ENCODE measurements around the gene MDFIC2. TPM values are rescaled to one million over a fixed set of nuclear protein-coding genes. Genes with fewer than 3 reads are reported as not detected.
A peak's percentile ranks its signal among the peaks of the same experiment; 100 is the strongest.

The MDFIC2 gene
- total RNA-seq, 8 experiments from 2014 or later, result not detected

DNA sequence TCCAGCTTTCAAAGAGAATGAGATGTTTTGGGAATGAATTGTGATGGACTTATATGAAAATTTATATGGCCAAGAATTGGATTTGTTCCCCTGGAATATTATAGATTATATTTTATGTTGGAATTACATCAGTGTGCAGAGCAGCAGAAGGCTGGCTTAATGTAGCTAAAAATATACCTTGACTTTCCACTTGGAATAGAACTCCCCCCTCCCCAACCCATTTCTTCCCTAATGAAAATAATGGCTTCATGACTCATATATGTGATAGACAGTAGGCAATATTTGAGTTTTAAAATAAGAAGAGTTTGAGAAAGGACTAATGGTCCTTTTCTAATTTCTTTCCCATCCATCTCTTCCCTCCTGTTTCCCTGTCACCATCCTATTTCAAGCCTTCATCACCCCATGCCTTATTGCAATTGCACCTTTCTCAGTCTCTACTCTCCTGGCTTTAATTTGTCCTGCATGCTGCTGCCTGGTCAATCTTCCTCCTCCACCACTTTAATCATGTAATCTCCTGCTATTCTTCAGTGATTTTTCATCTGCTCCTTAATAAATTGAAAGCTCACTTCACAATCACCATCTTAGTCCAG, 122.5 kb downstream of the MDFIC2 start:
- in situ Hi-C loops (cut with MboI; ENCODE audit: low pct_unique_long_range_greater_than_20kb in 2 of 9, low sequenced_read_pairs in 9 of 9, unreplicated experiment in 9 of 9), result no loop called here
- peak in 5 of 8 experiments; percentile 69 to 88 (median 83) for ATAC-seq (replicated peaks in 6 of 8)
- H3K4me1 ChIP-seq (replicated peaks in 1 of 2), result peaks cover 0 to 8% of the 10 kb centered on the region in 2 donors
- no peak overlapping the region for H3K27ac ChIP-seq
- H3K4me3 ChIP-seq, result no peak overlapping the region

DNA sequence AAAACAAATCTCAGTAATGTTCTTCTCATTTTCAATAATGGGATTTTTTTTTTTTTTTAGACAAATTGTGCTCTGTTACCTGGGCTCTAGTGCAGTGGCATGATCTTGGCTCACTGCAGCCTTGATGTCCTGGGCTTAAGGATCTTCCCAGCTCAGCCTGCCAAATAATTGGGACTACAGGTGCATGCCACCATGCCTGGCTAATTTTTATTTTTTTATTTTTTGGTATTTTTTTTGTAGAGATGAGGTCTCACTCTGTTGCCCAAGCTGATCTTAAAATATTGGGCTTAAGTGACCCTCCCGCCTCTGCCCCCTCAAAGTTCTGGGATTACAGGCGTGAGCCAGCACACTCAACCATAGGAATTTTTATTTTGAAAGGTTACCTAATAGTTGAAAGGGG, 126.2 kb downstream of the MDFIC2 start:
- in situ Hi-C loops (cut with MboI; ENCODE audit: low pct_unique_long_range_greater_than_20kb in 2 of 9, low sequenced_read_pairs in 9 of 9, unreplicated experiment in 9 of 9), result no loop called here
- Histone ChIP-seq H3K27ac (no peak overlapping the region), H3K4me3 (no peak overlapping the region), H3K4me1 (replicated peaks in 1 of 2) (peaks cover 0 to 18% of the 10 kb centered on the region in 2 donors)
- 20 to 100% (median 100%) methylated on average over 1 to 2 of the region's 2 CpGs; no CpG with 5 or more reads in 5 of the 10 experiments for WGBS, 10 experiments
- ATAC-seq (replicated peaks in 6 of 8), result no peak

DNA sequence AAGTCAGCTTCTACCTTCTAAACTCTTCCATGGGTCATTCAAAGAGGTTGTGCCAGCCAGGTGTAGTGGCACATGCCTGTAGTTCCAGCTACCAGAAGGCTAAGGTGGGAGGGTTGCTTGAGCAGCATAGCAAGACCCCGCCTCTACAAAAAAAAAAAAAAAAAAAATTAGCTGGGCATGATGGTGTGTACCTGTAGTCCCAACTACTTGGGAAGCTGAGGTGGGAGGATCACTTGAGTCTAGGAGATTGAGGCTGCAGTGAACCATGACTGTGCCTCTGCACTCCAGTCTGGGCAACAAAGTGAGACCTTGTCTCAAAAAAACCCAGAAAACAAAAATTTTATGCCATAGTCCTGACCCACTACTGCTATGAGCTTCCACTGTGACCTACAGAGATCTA, 126.8 kb downstream of the MDFIC2 start:
- H3K4me1 ChIP-seq (replicated peaks in 1 of 2), result peaks cover 0 to 18% of the 10 kb centered on the region in 2 donors
- H3K4me3 ChIP-seq, result no peak overlapping the region
- WGBS, 10 experiments, result 20 to 100% (median 100%) methylated on average over 1 of the region's 1 CpG; no CpG with 5 or more reads in 7 of the 10 experiments
- in situ Hi-C loops (cut with MboI; ENCODE audit: low pct_unique_long_range_greater_than_20kb in 2 of 9, low sequenced_read_pairs in 9 of 9, unreplicated experiment in 9 of 9), result no loop called here
- no peak for ATAC-seq (replicated peaks in 6 of 8)
- H3K27ac ChIP-seq, result no peak overlapping the region

DNA sequence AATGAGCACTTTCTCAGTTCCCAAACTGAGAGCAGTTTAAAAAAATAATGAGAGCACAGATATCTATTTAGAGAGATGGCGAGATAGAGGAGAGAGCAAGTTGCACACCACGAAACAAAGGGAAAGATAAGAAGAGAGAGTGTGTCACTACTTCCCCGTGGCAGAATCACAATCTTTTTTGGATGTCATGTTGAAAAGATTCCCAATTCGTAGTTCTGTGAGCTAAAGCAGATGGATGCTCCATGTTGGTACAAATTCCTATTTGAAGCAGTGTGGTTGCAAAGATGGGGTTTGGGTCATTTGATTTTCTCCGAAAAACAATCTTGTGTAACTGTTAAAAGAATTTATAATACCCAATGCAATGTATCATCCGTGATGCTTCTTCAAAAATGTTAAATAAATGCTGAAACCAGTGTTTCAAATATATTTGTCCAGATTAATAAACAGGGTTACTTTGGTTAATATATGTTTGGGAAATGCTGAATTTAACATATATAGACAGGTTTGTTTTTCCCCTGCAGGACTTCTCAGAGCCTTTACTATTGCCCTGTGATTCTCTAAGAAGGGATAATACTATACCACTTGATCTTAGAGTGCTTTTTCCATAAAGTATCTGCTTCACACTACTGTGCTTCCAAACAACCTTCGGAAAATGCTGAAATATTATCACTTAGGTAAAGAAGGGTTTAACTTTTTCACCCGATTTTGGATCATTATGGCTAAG, 128.5 kb downstream of the MDFIC2 start:
- ATAC-seq (replicated peaks in 6 of 8), result no peak
- Histone ChIP-seq H3K4me1 (replicated peaks in 1 of 2) (peaks cover 0 to 11% of the 10 kb centered on the region in 2 donors), H3K27ac (no peak overlapping the region), H3K4me3 (no peak overlapping the region)
- 4 to 97% (median 79%) methylated on average over 2 to 8 of the region's 8 CpGs for WGBS, 10 experiments
- in situ Hi-C loops (cut with MboI; ENCODE audit: low pct_unique_long_range_greater_than_20kb in 2 of 9, low sequenced_read_pairs in 9 of 9, unreplicated experiment in 9 of 9), result no loop called here

DNA sequence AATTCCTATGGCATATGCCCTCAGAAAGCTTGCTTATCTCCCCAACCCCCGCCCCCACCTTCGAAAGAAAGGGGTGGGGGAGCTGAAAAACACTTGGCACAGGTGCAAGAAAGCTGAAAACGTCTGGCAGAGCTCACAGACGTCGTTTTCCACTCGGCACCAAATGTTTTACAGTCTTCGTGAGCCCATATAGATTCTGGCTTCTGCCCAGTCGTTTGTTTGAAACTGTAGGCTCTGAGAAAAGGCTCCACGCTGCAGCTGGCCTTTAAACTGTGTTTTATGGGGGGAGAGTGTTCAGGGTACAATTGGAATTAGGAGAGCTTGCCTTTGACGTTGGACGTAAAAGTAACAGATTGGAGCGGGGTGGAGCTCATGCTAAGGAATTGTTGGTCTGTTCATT, 130.3 kb downstream of the MDFIC2 start:
- Histone ChIP-seq H3K4me1 (replicated peaks in 1 of 2) (peaks cover 0 to 11% of the 10 kb centered on the region in 2 donors), H3K4me3 (no peak overlapping the region), H3K27ac (no peak overlapping the region)
- ATAC-seq (replicated peaks in 6 of 8), result no peak
- in situ Hi-C loops (cut with MboI; ENCODE audit: low pct_unique_long_range_greater_than_20kb in 2 of 9, low sequenced_read_pairs in 9 of 9, unreplicated experiment in 9 of 9), result no loop called here
- 18 to 80% (median 38%) methylated on average over 1 to 8 of the region's 12 CpGs; no CpG with 5 or more reads in 2 of the 10 experiments for WGBS, 10 experiments

DNA sequence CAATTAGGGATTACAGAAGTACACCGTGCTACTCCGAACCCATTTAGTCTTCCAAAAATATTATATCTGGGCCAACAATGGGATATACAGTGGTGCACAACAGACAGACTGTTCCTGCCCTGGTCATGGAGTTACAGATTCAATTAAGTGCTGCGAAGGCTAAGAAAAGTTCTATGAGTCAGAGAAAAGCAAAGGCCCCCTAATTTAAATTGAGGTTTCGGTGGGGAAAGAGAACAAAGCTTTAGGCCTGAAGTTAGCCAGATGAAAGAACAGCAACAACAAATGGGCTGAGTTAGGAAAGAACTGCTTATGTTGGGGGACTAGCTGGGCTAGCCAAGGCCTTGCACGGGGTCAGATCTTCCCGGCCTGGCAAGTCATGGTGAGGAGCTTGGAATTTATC, 131.8 kb downstream of the MDFIC2 start:
- Histone ChIP-seq H3K4me1 (replicated peaks in 1 of 2) (peaks cover 0 to 11% of the 10 kb centered on the region in 2 donors), H3K27ac (no peak overlapping the region), H3K4me3 (no peak overlapping the region)
- in situ Hi-C loops (cut with MboI; ENCODE audit: low pct_unique_long_range_greater_than_20kb in 2 of 9, low sequenced_read_pairs in 9 of 9, unreplicated experiment in 9 of 9), result no loop called here
- ATAC-seq (replicated peaks in 6 of 8), result no peak
- 24 to 93% (median 89%) methylated on average over 3 to 6 of the region's 6 CpGs for WGBS, 10 experiments

DNA sequence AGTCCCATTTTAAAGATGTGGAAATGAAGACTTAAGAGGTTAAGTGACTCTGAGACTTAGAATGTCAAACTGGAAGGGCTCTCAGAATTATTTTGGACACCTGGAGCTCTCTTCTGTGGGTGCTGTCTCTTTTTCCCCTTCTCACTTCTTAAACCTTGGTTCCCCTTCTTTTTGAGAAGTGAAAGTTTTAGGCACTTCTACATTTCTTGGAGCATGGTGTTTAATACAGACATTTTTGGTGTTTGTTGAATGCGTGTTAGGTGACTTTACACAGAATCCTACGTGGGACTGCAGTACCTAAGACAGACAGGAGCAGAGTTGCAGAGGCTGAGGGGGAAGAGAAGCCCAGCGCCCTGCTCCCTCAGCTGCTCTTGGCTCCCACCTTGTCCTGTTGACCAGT, 133.3 kb downstream of the MDFIC2 start:
- Histone ChIP-seq H3K4me3 (no peak overlapping the region), H3K27ac (no peak overlapping the region), H3K4me1 (replicated peaks in 1 of 2) (peaks cover 0 to 11% of the 10 kb centered on the region in 2 donors)
- in situ Hi-C loops (cut with MboI; ENCODE audit: low pct_unique_long_range_greater_than_20kb in 2 of 9, low sequenced_read_pairs in 9 of 9, unreplicated experiment in 9 of 9), result no loop called here
- WGBS, 10 experiments, result 10 to 100% (median 60%) methylated on average over 1 to 2 of the region's 3 CpGs; no CpG with 5 or more reads in 3 of the 10 experiments
- ATAC-seq (replicated peaks in 6 of 8), result no peak

DNA sequence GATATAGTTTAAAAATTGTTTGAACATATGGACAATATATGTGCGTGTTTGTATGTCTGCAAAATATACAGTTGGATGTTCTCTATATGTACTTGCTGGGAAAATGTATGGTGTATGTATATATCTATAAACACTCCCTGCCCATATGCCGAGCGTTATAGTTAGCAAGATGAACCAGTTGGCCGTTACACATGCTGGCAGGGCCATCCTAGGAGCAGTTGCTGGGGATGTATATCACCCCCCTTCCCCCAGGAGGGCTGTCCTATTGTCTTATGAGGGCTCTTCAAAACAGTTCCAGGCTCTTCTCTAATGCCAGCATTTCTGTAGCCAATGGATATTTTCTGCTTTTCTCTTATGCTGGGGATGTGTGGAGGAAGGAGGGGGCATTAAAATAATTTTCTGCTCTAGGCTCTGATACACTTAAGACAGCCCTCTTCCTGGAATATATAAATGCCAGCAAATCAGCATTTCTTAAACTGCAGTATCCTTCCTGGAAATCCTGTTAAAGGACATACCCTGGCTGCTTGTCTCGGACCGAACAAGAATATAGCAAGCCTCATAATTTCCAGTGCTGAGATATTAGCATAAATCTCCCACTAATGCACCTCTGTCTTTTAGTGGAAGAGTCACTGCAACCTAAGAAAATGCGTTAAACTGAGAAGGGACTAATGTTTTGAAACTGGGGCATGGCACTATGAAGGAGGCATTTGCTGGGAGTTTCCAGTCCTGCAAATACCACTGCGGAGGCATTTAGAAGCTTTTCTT, 134.4 kb downstream of the MDFIC2 start:
- H3K4me1 ChIP-seq (replicated peaks in 1 of 2), result peaks cover 0 to 11% of the 10 kb centered on the region in 2 donors
- H3K27ac ChIP-seq, result peak overlapping the region in 1 of 2 donors; percentile 10
- in situ Hi-C loops (cut with MboI; ENCODE audit: low pct_unique_long_range_greater_than_20kb in 2 of 9, low sequenced_read_pairs in 9 of 9, unreplicated experiment in 9 of 9), result no loop called here
- peak in 6 of 8 experiments; percentile 24 to 80 (median 44) for ATAC-seq (replicated peaks in 6 of 8)
- no peak overlapping the region for H3K4me3 ChIP-seq
- 33 to 88% (median 49%) methylated on average over 4 to 7 of the region's 8 CpGs; no CpG with 5 or more reads in 1 of the 10 experiments for WGBS, 10 experiments

DNA sequence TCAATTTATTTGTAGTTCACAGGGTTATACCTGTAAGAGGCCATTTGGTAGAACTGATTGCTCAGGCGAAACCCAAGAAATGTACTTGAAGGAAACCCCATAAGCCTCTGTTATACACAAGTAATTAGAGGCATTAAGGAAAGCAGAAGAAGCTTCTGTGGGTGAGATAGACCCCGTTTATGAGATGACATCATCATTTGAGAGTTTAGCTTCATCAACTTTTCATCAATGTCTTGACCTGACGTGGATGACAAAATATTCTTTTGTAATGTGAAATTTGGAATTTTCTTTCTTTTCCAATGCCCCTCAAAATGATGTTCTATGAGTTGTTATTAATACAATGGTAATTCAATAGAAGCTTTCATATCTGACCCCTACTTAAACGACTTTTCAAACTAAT, 136.2 kb downstream of the MDFIC2 start:
- Histone ChIP-seq H3K4me1 (replicated peaks in 1 of 2) (no peaks in the 10 kb centered on the region), H3K4me3 (no peak overlapping the region), H3K27ac (no peak overlapping the region)
- no peak for ATAC-seq (replicated peaks in 6 of 8)
- 0 to 88% (median 59%) methylated on average over 1 to 4 of the region's 4 CpGs; no CpG with 5 or more reads in 2 of the 10 experiments for WGBS, 10 experiments
- in situ Hi-C loops (cut with MboI; ENCODE audit: low pct_unique_long_range_greater_than_20kb in 2 of 9, low sequenced_read_pairs in 9 of 9, unreplicated experiment in 9 of 9), result no loop called here

DNA sequence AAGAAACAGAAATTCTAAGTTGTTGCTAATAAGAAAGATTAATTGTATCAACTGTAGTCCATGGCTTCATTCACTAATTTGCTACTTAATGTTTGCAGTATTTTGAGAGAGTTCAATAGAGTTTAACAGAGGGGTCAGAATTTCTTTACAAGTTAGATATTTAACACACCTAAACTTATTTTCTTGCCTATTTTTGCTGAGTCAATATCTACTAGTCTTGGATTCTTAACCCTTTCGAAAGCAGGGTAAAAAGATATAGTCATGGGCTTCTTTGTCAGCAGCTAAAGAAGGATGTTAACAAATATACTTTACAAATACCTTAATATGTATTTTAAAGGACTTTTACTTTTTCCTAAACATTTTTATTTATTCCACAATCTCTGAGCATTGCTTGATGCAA, 155.6 kb downstream of the MDFIC2 start:
- Histone ChIP-seq H3K4me3 (no peak overlapping the region), H3K27ac (no peak overlapping the region), H3K4me1 (replicated peaks in 1 of 2) (peaks cover 0 to 10% of the 10 kb centered on the region in 2 donors)
- 0 to 100% (median 91%) methylated on average over 1 of the region's 1 CpG; no CpG with 5 or more reads in 2 of the 10 experiments for WGBS, 10 experiments
- ATAC-seq (replicated peaks in 6 of 8), result no peak
- in situ Hi-C loops (cut with MboI; ENCODE audit: low pct_unique_long_range_greater_than_20kb in 2 of 9, low sequenced_read_pairs in 9 of 9, unreplicated experiment in 9 of 9), result no loop called here

DNA sequence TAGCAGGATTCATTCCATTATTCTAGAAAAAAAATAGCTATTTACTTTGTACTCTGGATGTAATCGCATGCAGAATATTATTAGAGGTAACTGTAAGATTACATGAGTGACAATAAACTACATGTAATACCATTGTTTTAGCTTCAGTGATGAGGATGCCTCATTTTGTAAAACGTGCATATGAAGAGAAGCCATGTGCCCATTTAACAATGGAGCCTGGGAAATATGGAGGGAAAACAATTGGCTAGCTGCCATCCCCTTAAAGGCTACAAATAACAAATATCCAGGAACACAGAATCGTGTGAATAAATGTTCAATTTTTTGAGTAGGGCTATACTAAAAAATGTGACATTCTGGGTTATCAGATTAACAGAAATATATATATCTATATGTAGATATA, 161.8 kb downstream of the MDFIC2 start:
- in situ Hi-C loops (cut with MboI; ENCODE audit: low pct_unique_long_range_greater_than_20kb in 2 of 9, low sequenced_read_pairs in 9 of 9, unreplicated experiment in 9 of 9), result no loop called here

DNA sequence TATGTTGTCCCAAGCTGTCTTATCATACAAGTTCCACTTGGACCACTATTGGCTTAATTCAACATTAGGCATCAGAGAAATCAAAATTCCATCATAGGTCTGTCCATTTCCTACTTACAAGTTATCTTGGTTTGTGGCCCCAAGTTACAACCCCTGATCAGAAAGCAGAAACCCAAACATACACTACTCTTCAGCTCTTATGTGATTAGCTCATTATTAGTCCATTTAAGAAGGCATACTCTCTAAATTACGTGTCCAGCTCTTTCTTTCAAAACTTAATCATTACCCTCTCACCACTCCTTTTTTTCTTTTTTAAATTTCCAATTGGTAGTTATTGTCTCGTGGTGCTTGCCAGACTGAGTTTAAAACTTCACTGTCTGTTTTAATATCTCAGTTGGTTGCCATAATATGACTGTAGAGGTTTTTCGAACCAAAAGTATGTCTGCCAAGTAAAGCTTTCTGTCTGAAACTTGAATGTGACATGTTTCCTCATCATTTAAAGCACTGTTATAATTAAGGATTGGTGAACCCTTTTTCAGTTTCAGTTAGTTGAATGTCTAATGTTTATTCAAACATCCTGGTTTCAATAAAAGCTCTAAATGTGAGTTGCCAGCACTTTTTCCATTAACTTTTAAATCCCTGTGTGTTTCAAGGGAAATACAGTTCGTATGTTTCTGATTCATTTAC, 162.6 kb downstream of the MDFIC2 start:
- no peak for ATAC-seq (replicated peaks in 6 of 8)
- in situ Hi-C loops (cut with MboI; ENCODE audit: low pct_unique_long_range_greater_than_20kb in 2 of 9, low sequenced_read_pairs in 9 of 9, unreplicated experiment in 9 of 9), result no loop called here
- Histone ChIP-seq H3K4me1 (replicated peaks in 1 of 2) (no peaks in the 10 kb centered on the region), H3K27ac (no peak overlapping the region), H3K4me3 (no peak overlapping the region)
- WGBS, 10 experiments, result 0 to 86% (median 68%) methylated on average over 3 to 4 of the region's 4 CpGs

More for the DNA sequence above, 161.8 kb downstream of the MDFIC2 start:
- 0 to 100% (median 71%) methylated on average over 2 to 3 of the region's 3 CpGs; no CpG with 5 or more reads in 1 of the 10 experiments for WGBS, 10 experiments
- no peak overlapping the region for H3K4me3 ChIP-seq
- ATAC-seq (replicated peaks in 6 of 8), result no peak
- H3K27ac ChIP-seq, result no peak overlapping the region
- H3K4me1 ChIP-seq (replicated peaks in 1 of 2), result peaks cover 0 to 4% of the 10 kb centered on the region in 2 donors

All from motor neuron (in vitro differentiated cells).